SK-N-SH treated with all-trans-retinoic acid at 6 μM for 48 hours (cell line): ENCODE results near the gene ZBTB16.

ENCODE experiments used
- ATAC-seq: fragments of 200-7000 bp; cut with Tn5 transposase; 3 replicates; pipeline ENCODE4 v1.9.1; 2020; ENCODE audit warnings: mild to moderate bottlenecking, moderate library complexity
- ARNTL ChIP-seq: fragments of 450-650 bp; formaldehyde crosslinking; IDR thresholded peaks from 2 replicates; pipeline ENCODE4 v1.5.0; 2020; ENCODE audit warnings: low read depth, mild to moderate bottlenecking, moderate library complexity, borderline replicate concordance
- CREB5 ChIP-seq: fragments of 250-450 bp; sonication (Bioruptor Pico); IDR thresholded peaks from 2 replicates; pipeline ENCODE4 v1.5.1; 2020; ENCODE audit warnings: low read depth, mild to moderate bottlenecking, moderate library complexity
- CSDC2 ChIP-seq: fragments of 250-450 bp; sonication (Bioruptor Pico); IDR thresholded peaks from 2 replicates; pipeline ENCODE4 v1.5.0; 2020; ENCODE audit warnings: mild to moderate bottlenecking, moderate library complexity
- CSRNP3 ChIP-seq: fragments of 250-450 bp; sonication (Bioruptor Pico); IDR thresholded peaks from 2 replicates; pipeline ENCODE4 v1.5.1; 2021; ENCODE audit warnings: mild to moderate bottlenecking, moderate library complexity
- ESRRG ChIP-seq: fragments of 250-450 bp; sonication (Bioruptor Pico); IDR thresholded peaks from 2 replicates; pipeline ENCODE4 v1.6.1; 2021; ENCODE audit warnings: mild to moderate bottlenecking
- GLIS3 ChIP-seq: fragments of 250-450 bp; sonication (Bioruptor Pico); IDR thresholded peaks from 2 replicates; pipeline ENCODE4 v1.5.0; 2020; ENCODE audit warnings: mild to moderate bottlenecking, moderate library complexity
- ISL1 ChIP-seq: fragments of 250-450 bp; sonication (Bioruptor Pico); IDR thresholded peaks from 2 replicates; pipeline ENCODE4 v2.1.2; 2022; ENCODE audit warnings: mild to moderate bottlenecking, moderate library complexity
- OSR1 ChIP-seq: fragments of 250-450 bp; sonication (Bioruptor Pico); IDR thresholded peaks from 2 replicates; pipeline ENCODE4 v1.8.0; 2022; ENCODE audit warnings: moderate library complexity, mild to moderate bottlenecking, inconsistent platforms
- PATZ1 ChIP-seq: fragments of 250-450 bp; sonication (Bioruptor Pico); IDR thresholded peaks from 2 replicates; pipeline ENCODE4 v1.8.0; 2020; ENCODE audit warnings: mild to moderate bottlenecking, moderate library complexity, borderline replicate concordance
- POU6F1 ChIP-seq: fragments of 250-450 bp; sonication (Bioruptor Pico); IDR thresholded peaks from 2 replicates; pipeline ENCODE4 v1.8.0; 2021; ENCODE audit warnings: low read depth, mild to moderate bottlenecking, moderate library complexity, borderline replicate concordance
- PPARA ChIP-seq: fragments of 250-450 bp; sonication (Bioruptor Pico); IDR thresholded peaks from 2 replicates; pipeline ENCODE4 v1.5.0; 2020; ENCODE audit warnings: mild to moderate bottlenecking, borderline replicate concordance
- RARB ChIP-seq: fragments of 250-450 bp; sonication (Bioruptor Pico); IDR thresholded peaks from 2 replicates; pipeline ENCODE4 v1.8.0; 2021; ENCODE audit warnings: mild to moderate bottlenecking, moderate library complexity
- SNAI2 ChIP-seq: fragments of 250-450 bp; sonication (Bioruptor Pico); IDR thresholded peaks from 2 replicates; pipeline ENCODE4 v1.5.0; 2020; ENCODE audit warnings: mild to moderate bottlenecking, moderate library complexity
- TCF4 ChIP-seq: fragments of 250-450 bp; sonication (Bioruptor Pico); IDR thresholded peaks from 2 replicates; pipeline ENCODE4 v1.8.0; 2021; ENCODE audit warnings: mild to moderate bottlenecking, moderate library complexity, borderline replicate concordance
- TOX ChIP-seq: fragments of 250-450 bp; sonication (Bioruptor Pico); IDR thresholded peaks from 2 replicates; pipeline ENCODE4 v1.8.0; 2021; ENCODE audit warnings: mild to moderate bottlenecking, moderate library complexity, borderline replicate concordance
- TSHZ2 ChIP-seq: fragments of 250-450 bp; sonication (Bioruptor Pico); IDR thresholded peaks from 2 replicates; pipeline ENCODE4 v1.5.0; 2020; ENCODE audit warnings: mild to moderate bottlenecking, moderate library complexity
- ZC3H10 ChIP-seq: fragments of 250-450 bp; sonication (Bioruptor Pico); IDR thresholded peaks from 2 replicates; pipeline ENCODE4 v1.5.1; 2021; ENCODE audit warnings: mild to moderate bottlenecking, moderate library complexity
- ZFP30 ChIP-seq: fragments of 450-650 bp; formaldehyde crosslinking; IDR thresholded peaks from 2 replicates; pipeline ENCODE4 v1.5.0; 2022; ENCODE audit warnings: mild to moderate bottlenecking, moderate library complexity
- ZNF565 ChIP-seq: fragments of 450-650 bp; formaldehyde crosslinking; conservative IDR thresholded peaks from 2 replicates; pipeline ENCODE4 v1.5.0; 2020; ENCODE audit warnings: low read depth, mild to moderate bottlenecking, moderate library complexity
- ZNF70 ChIP-seq: fragments of 450-650 bp; formaldehyde crosslinking; IDR thresholded peaks from 2 replicates; pipeline ENCODE4 v1.5.0; 2020; ENCODE audit warnings: mild to moderate bottlenecking, moderate library complexity

The ZBTB16 gene

DNA sequence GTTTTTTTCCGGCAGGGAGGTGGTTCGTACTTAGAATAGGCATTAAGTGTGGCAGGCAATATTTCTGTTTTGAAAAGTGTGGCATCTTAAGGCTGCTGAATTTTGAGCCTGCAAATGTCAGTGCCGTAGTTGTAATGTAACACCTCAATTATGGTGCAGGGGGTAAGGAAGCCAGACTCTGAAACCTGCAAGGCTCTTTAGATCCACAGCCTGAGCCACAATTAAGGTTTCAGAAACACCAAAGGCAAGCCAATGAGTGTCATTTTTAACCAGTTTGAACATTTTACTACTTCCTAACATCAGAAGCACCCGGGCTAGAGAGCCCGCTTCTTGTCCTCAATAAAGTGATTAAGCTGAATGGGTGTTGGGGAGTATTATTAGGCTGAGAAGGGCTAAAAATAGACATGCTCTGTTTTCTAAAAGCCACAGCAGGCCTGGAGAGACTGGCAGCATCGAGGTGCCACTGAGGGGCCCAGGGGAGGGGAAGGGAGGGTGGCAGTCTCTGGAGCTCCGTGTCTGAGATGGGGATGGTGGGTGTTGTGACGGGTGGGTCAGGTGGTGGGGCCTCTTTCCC lies 113.4 kb downstream of the ZBTB16 start:
- ATAC-seq = no peak
- TF ChIP-seq ARNTL (CRISPR knock-in tag) = no peak
- no peak for TF ChIP-seq ESRRG
- no peak for TF ChIP-seq ZNF565 (CRISPR knock-in tag)
- no peak for TF ChIP-seq PATZ1 (CRISPR knock-in tag)
- TF ChIP-seq CSRNP3 (CRISPR knock-in tag) = no peak
- no peak for TF ChIP-seq ISL1 (CRISPR knock-in tag)
- no peak for TF ChIP-seq RARB (CRISPR knock-in tag)
- TF ChIP-seq SNAI2 (CRISPR knock-in tag) = no peak
- no peak for TF ChIP-seq GLIS3 (CRISPR knock-in tag)
- TF ChIP-seq ZFP30 (CRISPR knock-in tag) = no peak
- TF ChIP-seq CSDC2 (CRISPR knock-in tag) = no peak
- no peak for TF ChIP-seq ZNF70 (CRISPR knock-in tag)
- no peak for TF ChIP-seq TSHZ2 (CRISPR knock-in tag)
- no peak for TF ChIP-seq TOX
- no peak for TF ChIP-seq CREB5 (CRISPR knock-in tag)
- TF ChIP-seq TCF4 (CRISPR knock-in tag) = no peak
- no peak for TF ChIP-seq OSR1

- no peak for ATAC-seq
- TF ChIP-seq ZC3H10 (CRISPR knock-in tag) (no peak), ESRRG (no peak), TCF4 (CRISPR knock-in tag) (no peak), CSDC2 (CRISPR knock-in tag) (no peak), TSHZ2 (CRISPR knock-in tag) (no peak), TOX (no peak), PATZ1 (CRISPR knock-in tag) (no peak), ZNF70 (CRISPR knock-in tag) (no peak), ZNF565 (CRISPR knock-in tag) (no peak), ARNTL (CRISPR knock-in tag) (no peak), PPARA (CRISPR knock-in tag) (no peak), CSRNP3 (CRISPR knock-in tag) (no peak), GLIS3 (CRISPR knock-in tag) (no peak), POU6F1 (no peak), OSR1 (no peak), RARB (CRISPR knock-in tag) (no peak)
- TF ChIP-seq, all 23 proteins: peak for 0
These were observed 114.3 kb downstream of the ZBTB16 start for GRCh38 chr11:114173843-114174242.
